ENCODE results near the gene IDH3A. TPM values are rescaled to one million over a fixed set of nuclear protein-coding genes. Genes with fewer than 3 reads are reported as not detected.

Gene IDH3A
- total and polyA plus RNA-seq, 4 experiments from 2014 or later = 39.7 to 69.1 (median 45.9) TPM

DNA sequence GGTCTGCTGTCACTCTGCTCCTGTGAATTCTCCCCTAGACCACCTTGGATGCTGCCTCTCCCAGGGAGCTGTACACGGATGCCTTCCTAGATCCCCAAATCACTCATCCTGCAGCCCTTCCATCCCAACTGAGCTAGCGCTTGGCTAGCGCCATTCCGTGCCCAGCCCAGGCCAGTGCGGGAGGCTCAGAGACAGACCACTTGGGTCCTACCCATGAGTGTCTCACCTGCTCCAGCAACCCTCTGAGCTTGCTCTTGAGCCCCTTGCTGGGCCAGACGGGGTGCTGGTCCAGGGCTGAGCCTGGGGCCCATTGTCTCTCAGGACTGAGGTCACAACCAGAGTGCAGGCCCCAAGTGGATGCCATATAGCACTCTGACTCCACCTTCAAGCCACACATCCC, 39.1 kb upstream of the IDH3A start:
- no peak overlapping the region for H3K4me3 ChIP-seq (ENCODE audit: low read length in 2 of 2)
- ChIA-PET POLR2A (ENCODE audit: partially characterized antibody) (interaction anchor here (0.8 kb wide), 1 partner anchor 39 kb away, joined by 3 read pairs; the partner anchor contains the start of gene IDH3A), CTCF (ENCODE audit: partially characterized antibody) (interaction anchor here (0.9 to 12.8 kb wide), 13 partner anchors 27 to 200 kb away, joined by 3 to 236 read pairs (median 45); no protein-coding TSS in a partner anchor)
- intact Hi-C loops (cut with micrococcal nuclease) = loop anchor here (5.0 kb wide), 1 partner anchor 602 kb away; no protein-coding TSS in a partner anchor
- peaks cover 11 to 25% (median 15%) of the 10 kb centered on the region in 4 donors for H3K4me1 Mint-ChIP-seq
- no peaks in the 10 kb centered on the region for H3K36me3 Mint-ChIP-seq
- H3K9me3 Mint-ChIP-seq = no peaks in the 10 kb centered on the region
- H3K36me3 ChIP-seq (ENCODE audit: insufficient read depth, low read length) = no peaks in the 10 kb centered on the region
- H3K27ac ChIP-seq (ENCODE audit: low read depth, low read length) = no peak overlapping the region
- no peak for DNase-seq
- H3K4me1 ChIP-seq (ENCODE audit: insufficient read depth, low read length) = peaks cover 18% of the 10 kb centered on the region
- H3K27me3 ChIP-seq (ENCODE audit: insufficient read depth, low read length) = no peaks in the 10 kb centered on the region
- H3K27me3 Mint-ChIP-seq = peaks cover 0 to 1% of the 10 kb centered on the region in 2 donors
- H3K27ac Mint-ChIP-seq = no peak overlapping the region
- no peaks in the 10 kb centered on the region for H3K9me3 ChIP-seq (ENCODE audit: control insufficient read depth in 1 of 2, low read length in 2 of 2)
- no peak overlapping the region for H3K4me3 Mint-ChIP-seq

DNA sequence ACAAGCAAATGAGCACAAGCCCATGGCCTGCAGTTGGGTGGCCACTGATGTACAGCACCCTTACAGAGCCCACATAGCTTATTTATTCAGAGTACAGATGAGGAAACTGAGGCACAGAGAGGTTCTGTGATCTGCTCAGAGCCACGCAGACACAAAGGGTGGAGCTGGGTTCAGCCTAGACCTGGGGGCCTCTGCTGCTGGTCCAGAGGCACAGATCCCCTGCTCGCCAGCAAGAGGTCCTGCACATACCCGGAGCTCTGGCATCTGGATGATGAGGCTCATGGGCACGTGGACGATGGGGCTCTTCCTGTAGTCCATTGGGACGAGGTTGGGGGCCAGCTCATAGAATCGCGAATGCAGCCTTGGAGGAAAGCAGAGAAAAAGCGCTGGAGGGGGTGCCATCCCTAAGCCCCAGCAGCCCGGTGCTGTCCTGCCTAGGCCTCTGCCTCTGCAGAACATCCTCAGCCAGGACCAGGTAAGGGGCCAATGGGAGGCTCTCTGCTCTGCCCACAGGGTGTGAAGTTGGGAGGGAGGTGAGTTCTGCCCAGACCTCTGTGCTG, 38.2 kb upstream of the IDH3A start:
- H3K4me3 ChIP-seq (ENCODE audit: low read length in 2 of 2) = no peak overlapping the region
- peaks cover 0 to 1% of the 10 kb centered on the region in 2 donors for H3K27me3 Mint-ChIP-seq
- no peaks in the 10 kb centered on the region for H3K9me3 Mint-ChIP-seq
- H3K27me3 ChIP-seq (ENCODE audit: insufficient read depth, low read length) = no peaks in the 10 kb centered on the region
- no peaks in the 10 kb centered on the region for H3K36me3 Mint-ChIP-seq
- no peak overlapping the region for H3K27ac ChIP-seq (ENCODE audit: low read depth, low read length)
- no peak overlapping the region for H3K4me3 Mint-ChIP-seq
- intact Hi-C loops (cut with micrococcal nuclease) = loop anchor here (5.0 kb wide), 1 partner anchor 601 kb away; no protein-coding TSS in a partner anchor
- peaks cover 2 to 16% (median 7%) of the 10 kb centered on the region in 4 donors for H3K4me1 Mint-ChIP-seq
- ChIA-PET CTCF (ENCODE audit: partially characterized antibody) (interaction anchor here (1.2 to 12.8 kb wide), 14 partner anchors 14 to 200 kb away, joined by 4 to 236 read pairs (median 30); partner anchors contain the start of gene CIB2), POLR2A (ENCODE audit: partially characterized antibody) (no interaction called here)
- no peaks in the 10 kb centered on the region for H3K36me3 ChIP-seq (ENCODE audit: insufficient read depth, low read length)
- peaks cover 9% of the 10 kb centered on the region for H3K4me1 ChIP-seq (ENCODE audit: insufficient read depth, low read length)
- H3K9me3 ChIP-seq (ENCODE audit: control insufficient read depth in 1 of 2, low read length in 2 of 2) = no peaks in the 10 kb centered on the region
- no peak for DNase-seq
- H3K27ac Mint-ChIP-seq = no peak overlapping the region

DNA sequence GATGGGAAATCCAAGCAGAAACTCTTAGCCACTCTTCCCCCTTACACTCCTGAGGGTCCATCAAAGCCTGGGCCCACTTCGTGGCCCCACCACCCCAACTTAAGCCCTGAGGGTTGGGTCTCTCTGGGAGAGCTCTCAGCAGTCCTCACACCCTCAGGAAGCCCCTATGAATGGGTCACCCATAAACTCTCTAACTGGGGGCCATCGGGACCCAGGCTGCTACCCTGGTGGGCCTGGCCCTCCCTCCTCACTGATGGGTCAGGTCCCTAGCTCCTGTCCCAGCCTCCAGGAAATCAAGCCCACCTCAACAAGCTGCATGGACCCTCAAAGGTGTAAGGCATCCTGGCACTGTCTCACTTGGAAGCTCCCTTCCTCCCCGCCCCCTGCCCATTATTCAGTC, 37.4 kb upstream of the IDH3A start:
- intact Hi-C loops (cut with micrococcal nuclease) = loop anchor here (5.0 kb wide), 1 partner anchor 601 kb away; no protein-coding TSS in a partner anchor
- Histone ChIP-seq H3K4me3 (ENCODE audit: low read length in 2 of 2) (no peak overlapping the region), H3K27ac (ENCODE audit: low read depth, low read length) (no peak overlapping the region), H3K9me3 (ENCODE audit: control insufficient read depth in 1 of 2, low read length in 2 of 2) (no peaks in the 10 kb centered on the region), H3K4me1 (ENCODE audit: insufficient read depth, low read length) (peaks cover 3% of the 10 kb centered on the region), H3K27me3 (ENCODE audit: insufficient read depth, low read length) (no peaks in the 10 kb centered on the region), H3K36me3 (ENCODE audit: insufficient read depth, low read length) (no peaks in the 10 kb centered on the region)
- DNase-seq = no peak
- Mint-ChIP-seq H3K9me3 (no peaks in the 10 kb centered on the region), H3K36me3 (no peaks in the 10 kb centered on the region), H3K27me3 (peaks cover 0 to 1% of the 10 kb centered on the region in 2 donors), H3K4me3 (no peak overlapping the region), H3K4me1 (peaks cover 0 to 8% (median 2%) of the 10 kb centered on the region in 4 donors), H3K27ac (no peak overlapping the region)
- CTCF ChIA-PET (ENCODE audit: partially characterized antibody) = interaction anchor here (0.7 to 12.8 kb wide), 21 partner anchors 10 to 201 kb away, joined by 3 to 236 read pairs (median 5); partner anchors contain the start of genes CIB2 and TBC1D2B
- POLR2A ChIA-PET (ENCODE audit: partially characterized antibody) = no interaction called here

- Mint-ChIP-seq H3K4me3 (no peak overlapping the region), H3K9me3 (no peaks in the 10 kb centered on the region), H3K27me3 (peaks cover 0 to 1% of the 10 kb centered on the region in 2 donors), H3K27ac (no peak overlapping the region), H3K36me3 (no peaks in the 10 kb centered on the region), H3K4me1 (peaks cover 0 to 4% (median 2%) of the 10 kb centered on the region in 4 donors)
- ChIA-PET CTCF (ENCODE audit: partially characterized antibody) (interaction anchor here (0.7 to 12.8 kb wide), 24 partner anchors 8 to 155 kb away, joined by 3 to 236 read pairs (median 5); partner anchors contain the start of genes CIB2 and TBC1D2B), POLR2A (ENCODE audit: partially characterized antibody) (interaction anchor here (0.6 kb wide), 2 partner anchors 86 to 144 kb away, joined by 3 to 4 read pairs; no protein-coding TSS in a partner anchor)
- Histone ChIP-seq H3K27ac (ENCODE audit: low read depth, low read length) (no peak overlapping the region), H3K4me3 (ENCODE audit: low read length in 2 of 2) (no peak overlapping the region), H3K27me3 (ENCODE audit: insufficient read depth, low read length) (no peaks in the 10 kb centered on the region), H3K4me1 (ENCODE audit: insufficient read depth, low read length) (peaks cover 3% of the 10 kb centered on the region), H3K9me3 (ENCODE audit: control insufficient read depth in 1 of 2, low read length in 2 of 2) (no peaks in the 10 kb centered on the region), H3K36me3 (ENCODE audit: insufficient read depth, low read length) (no peaks in the 10 kb centered on the region)
- DNase-seq = no peak
- intact Hi-C loops (cut with micrococcal nuclease) = loop anchor here (5.0 kb wide), 1 partner anchor 600 kb away; no protein-coding TSS in a partner anchor
Measured at GRCh38 chr15:78112551-78112950, 36.6 kb upstream of the IDH3A start.

- Histone ChIP-seq H3K36me3 (ENCODE audit: insufficient read depth, low read length) (no peaks in the 10 kb centered on the region), H3K27me3 (ENCODE audit: insufficient read depth, low read length) (no peaks in the 10 kb centered on the region), H3K4me3 (ENCODE audit: low read length in 2 of 2) (no peak overlapping the region), H3K9me3 (ENCODE audit: control insufficient read depth in 1 of 2, low read length in 2 of 2) (no peaks in the 10 kb centered on the region), H3K27ac (ENCODE audit: low read depth, low read length) (no peak overlapping the region), H3K4me1 (ENCODE audit: insufficient read depth, low read length) (no peaks in the 10 kb centered on the region)
- Mint-ChIP-seq H3K4me1 (no peaks in the 10 kb centered on the region), H3K4me3 (no peak overlapping the region), H3K36me3 (no peaks in the 10 kb centered on the region), H3K9me3 (no peaks in the 10 kb centered on the region), H3K27ac (no peak overlapping the region), H3K27me3 (no peaks in the 10 kb centered on the region)
- no peak for DNase-seq
- ChIA-PET CTCF (ENCODE audit: partially characterized antibody) (interaction anchor here (0.9 to 1.7 kb wide), 3 partner anchors 8 to 74 kb away, joined by 3 to 4 read pairs (median 4); no protein-coding TSS in a partner anchor), POLR2A (ENCODE audit: partially characterized antibody) (no interaction called here)
- intact Hi-C loops (cut with micrococcal nuclease) = no loop called here
Measured at GRCh38 chr15:78120523-78120922, 28.6 kb upstream of the IDH3A start.

DNA sequence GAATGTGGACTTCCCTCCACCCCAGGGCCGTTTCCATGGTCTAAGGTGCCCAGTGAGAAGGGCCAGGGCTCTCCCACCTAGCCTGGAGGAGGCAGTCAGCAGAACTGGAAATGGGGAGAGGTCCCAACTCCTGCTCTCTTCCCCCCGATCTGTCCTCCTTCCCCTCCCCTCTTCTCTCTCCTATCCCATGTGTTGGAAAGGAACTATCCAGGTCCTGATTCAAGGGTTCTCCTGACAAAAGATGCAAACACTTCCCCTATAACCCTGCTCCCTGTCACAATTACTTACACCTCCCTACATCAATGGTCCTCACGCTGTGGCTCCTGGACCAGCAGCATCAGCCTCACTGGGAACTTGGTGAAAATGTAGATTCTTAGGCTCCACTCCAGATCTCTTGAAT, 23.9 kb upstream of the IDH3A start:
- Mint-ChIP-seq H3K36me3 (no peaks in the 10 kb centered on the region), H3K27me3 (no peaks in the 10 kb centered on the region), H3K4me1 (peaks cover 3 to 11% (median 4%) of the 10 kb centered on the region in 4 donors), H3K9me3 (no peaks in the 10 kb centered on the region), H3K4me3 (no peak overlapping the region), H3K27ac (peak overlapping the region in 1 of 7 donors; percentile 71)
- no peaks in the 10 kb centered on the region for H3K4me1 ChIP-seq (ENCODE audit: insufficient read depth, low read length)
- H3K4me3 ChIP-seq (ENCODE audit: low read length in 2 of 2) = no peak overlapping the region
- no peaks in the 10 kb centered on the region for H3K27me3 ChIP-seq (ENCODE audit: insufficient read depth, low read length)
- POLR2A ChIA-PET (ENCODE audit: partially characterized antibody) = no interaction called here
- no peak overlapping the region for H3K27ac ChIP-seq (ENCODE audit: low read depth, low read length)
- CTCF ChIA-PET (ENCODE audit: partially characterized antibody) = interaction anchor here (1.3 to 2.3 kb wide), 2 partner anchors 12 to 17 kb away, joined by 7 read pairs; no protein-coding TSS in a partner anchor
- intact Hi-C loops (cut with micrococcal nuclease) = no loop called here
- H3K36me3 ChIP-seq (ENCODE audit: insufficient read depth, low read length) = no peaks in the 10 kb centered on the region
- no peaks in the 10 kb centered on the region for H3K9me3 ChIP-seq (ENCODE audit: control insufficient read depth in 1 of 2, low read length in 2 of 2)
- DNase-seq = no peak

DNA sequence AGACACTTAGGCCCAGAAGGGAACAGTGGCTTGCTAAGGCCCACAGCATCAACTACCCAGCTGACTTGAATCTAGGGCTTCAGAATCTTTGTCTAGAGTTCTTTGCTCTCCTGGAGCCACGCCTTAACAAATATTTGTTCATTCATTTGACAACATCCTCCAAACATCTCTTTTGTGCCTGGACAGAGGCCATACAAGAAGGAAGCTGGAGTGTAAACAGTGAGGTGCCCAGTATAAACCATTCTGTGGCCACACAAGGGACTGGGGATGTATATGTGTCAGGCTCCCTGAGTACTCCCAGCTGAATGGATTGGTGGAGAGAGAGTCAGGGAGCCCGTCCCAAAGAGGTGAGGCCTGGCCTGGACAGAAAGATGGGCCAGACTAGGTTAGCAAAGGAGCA, 21.3 kb upstream of the IDH3A start:
- no peaks in the 10 kb centered on the region for H3K27me3 ChIP-seq (ENCODE audit: insufficient read depth, low read length)
- no peaks in the 10 kb centered on the region for H3K9me3 Mint-ChIP-seq
- peaks cover 7 to 28% (median 16%) of the 10 kb centered on the region in 4 donors for H3K4me1 Mint-ChIP-seq
- peak overlapping the region in 1 of 8 donors; percentile 70 for H3K4me3 Mint-ChIP-seq
- peak overlapping the region in 5 of 7 donors; percentile 9 to 91 (median 81) for H3K27ac Mint-ChIP-seq
- H3K36me3 Mint-ChIP-seq = no peaks in the 10 kb centered on the region
- ChIA-PET POLR2A (ENCODE audit: partially characterized antibody) (no interaction called here), CTCF (ENCODE audit: partially characterized antibody) (interaction anchor here (1.5 to 2.9 kb wide), 3 partner anchors 19 to 111 kb away, joined by 3 to 9 read pairs (median 8); no protein-coding TSS in a partner anchor)
- no peak overlapping the region for H3K27ac ChIP-seq (ENCODE audit: low read depth, low read length)
- no peaks in the 10 kb centered on the region for H3K36me3 ChIP-seq (ENCODE audit: insufficient read depth, low read length)
- no peak overlapping the region for H3K4me3 ChIP-seq (ENCODE audit: low read length in 2 of 2)
- H3K27me3 Mint-ChIP-seq = no peaks in the 10 kb centered on the region
- no peak for DNase-seq
- intact Hi-C loops (cut with micrococcal nuclease) = no loop called here
- no peaks in the 10 kb centered on the region for H3K9me3 ChIP-seq (ENCODE audit: control insufficient read depth in 1 of 2, low read length in 2 of 2)
- H3K4me1 ChIP-seq (ENCODE audit: insufficient read depth, low read length) = peaks cover 12% of the 10 kb centered on the region
